Gastroesophageal sphincter (tissue), 3 donors: ENCODE measurements around the gene CYB561.

ENCODE experiments used
- EP300 ChIP-seq: sonication (generic); formaldehyde crosslinking; IDR thresholded peaks from one replicate; pipeline ENCODE4 v1.6.1; 2017; ENCODE audit warnings: antibody characterized with exemption, mild to moderate bottlenecking
- POLR2A ChIP-seq, 2 donors: fragments of 450-650 bp; IDR thresholded peaks; one replicate each; pipeline ENCODE4 v1.6.1; 2017; ENCODE audit warnings: antibody characterized with exemption in 2 of 2, mild to moderate bottlenecking in 2 of 2, moderate library complexity in 1 of 2
- TF ChIP-seq, protein P1 (sequence below), 4 experiments: fragments of 200-600 bp in 2 of 4; fragments of 450-650 bp in 2 of 4; sonication (generic) in 1 of 4; IDR thresholded peaks; one replicate each; pipeline ENCODE4 v1.5.1; 2017 to 2019; ENCODE audit warnings: antibody characterized with exemption in 4 of 4, mild to moderate bottlenecking in 2 of 4, moderate library complexity in 2 of 4

DNA sequence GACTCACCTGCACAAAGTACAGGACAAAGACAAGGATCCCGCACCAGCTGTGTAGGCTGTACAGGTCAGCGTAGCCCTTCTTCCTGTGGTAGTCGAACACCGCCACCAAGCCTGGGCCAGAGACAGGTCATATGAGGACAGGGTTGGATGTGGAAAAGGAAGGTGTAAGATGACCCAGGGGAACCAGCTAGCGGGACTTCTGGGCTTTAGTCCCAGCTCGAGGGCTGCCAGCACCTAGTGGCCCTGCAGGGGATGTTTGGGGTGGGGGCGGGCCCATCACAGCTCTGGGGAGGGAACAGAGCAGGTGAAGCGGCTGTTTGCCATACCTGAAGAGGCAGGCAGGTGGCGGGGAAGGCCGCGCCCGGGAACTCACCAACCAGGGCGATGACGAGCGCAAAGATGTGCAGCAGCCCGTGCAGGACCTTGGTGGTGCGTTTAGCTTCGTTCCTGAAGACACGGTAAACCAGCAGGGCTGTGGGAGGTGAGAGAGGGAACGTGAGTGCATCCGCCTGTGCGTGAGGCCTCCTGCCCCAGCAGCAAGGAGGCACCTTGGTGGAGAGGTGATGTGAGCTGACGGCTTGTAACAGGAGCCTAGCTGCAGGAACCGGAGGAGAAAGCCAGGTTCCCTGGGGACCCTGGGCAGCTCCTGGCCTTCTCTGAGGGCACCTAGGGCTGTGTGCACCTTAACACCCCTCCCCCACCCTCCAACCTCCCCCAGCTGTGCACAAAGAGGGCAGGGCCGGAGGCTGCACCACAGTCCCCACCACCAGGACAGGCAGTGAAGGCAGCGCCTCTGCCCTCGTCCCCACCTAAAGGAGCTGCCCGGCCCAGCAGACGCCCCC is 10.2 kb downstream of the CYB561 start:
- TF ChIP-seq, protein P1, sequence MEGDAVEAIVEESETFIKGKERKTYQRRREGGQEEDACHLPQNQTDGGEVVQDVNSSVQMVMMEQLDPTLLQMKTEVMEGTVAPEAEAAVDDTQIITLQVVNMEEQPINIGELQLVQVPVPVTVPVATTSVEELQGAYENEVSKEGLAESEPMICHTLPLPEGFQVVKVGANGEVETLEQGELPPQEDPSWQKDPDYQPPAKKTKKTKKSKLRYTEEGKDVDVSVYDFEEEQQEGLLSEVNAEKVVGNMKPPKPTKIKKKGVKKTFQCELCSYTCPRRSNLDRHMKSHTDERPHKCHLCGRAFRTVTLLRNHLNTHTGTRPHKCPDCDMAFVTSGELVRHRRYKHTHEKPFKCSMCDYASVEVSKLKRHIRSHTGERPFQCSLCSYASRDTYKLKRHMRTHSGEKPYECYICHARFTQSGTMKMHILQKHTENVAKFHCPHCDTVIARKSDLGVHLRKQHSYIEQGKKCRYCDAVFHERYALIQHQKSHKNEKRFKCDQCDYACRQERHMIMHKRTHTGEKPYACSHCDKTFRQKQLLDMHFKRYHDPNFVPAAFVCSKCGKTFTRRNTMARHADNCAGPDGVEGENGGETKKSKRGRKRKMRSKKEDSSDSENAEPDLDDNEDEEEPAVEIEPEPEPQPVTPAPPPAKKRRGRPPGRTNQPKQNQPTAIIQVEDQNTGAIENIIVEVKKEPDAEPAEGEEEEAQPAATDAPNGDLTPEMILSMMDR (IDR thresholded peaks at IDR 0.05): no peak
- TF ChIP-seq POLR2A (IDR thresholded peaks at IDR 0.05) (no peak), EP300 (no peak)
